ENCODE data around the gene TUBGCP5.
"Not testable (repeated sequence)": the region's sequence is repeated elsewhere in the genome, so short reads cannot be mapped to it uniquely, and the experiment has no call there.

TUBGCP5 gene

DNA sequence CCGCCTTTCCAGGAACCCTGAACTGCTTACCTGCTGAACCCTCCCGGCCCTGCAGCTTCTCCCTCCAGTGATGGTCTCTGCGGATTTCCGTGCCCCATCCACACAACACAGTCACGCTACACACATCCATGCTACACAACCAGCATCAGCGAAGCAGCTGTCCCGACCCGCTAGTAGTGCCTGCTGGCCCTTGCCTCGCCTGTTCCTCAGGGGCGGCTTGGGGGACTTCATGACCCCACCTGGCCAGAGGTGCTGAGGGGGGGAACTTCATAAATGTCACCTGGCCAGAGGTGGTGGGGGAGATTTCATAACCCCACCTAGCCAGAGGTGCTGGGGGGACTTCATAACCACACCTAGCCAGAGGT, 530 bp upstream of the TUBGCP5 start:
- DNase-seq: no peak

GRCh38 chr15:23038726-23039142, 635 bp downstream of the TUBGCP5 start:
- no peak for DNase-seq

GRCh38 chr15:23035964-23036566, 3.3 kb downstream of the TUBGCP5 start:
- peak; percentile 43 to 60 for DNase-seq

- no peak for DNase-seq
These were observed 5.4 kb downstream of the TUBGCP5 start for GRCh38 chr15:23033979-23034378.

- DNase-seq: no peak
These were observed 13.2 kb downstream of the TUBGCP5 start for GRCh38 chr15:23026218-23026617.

DNA sequence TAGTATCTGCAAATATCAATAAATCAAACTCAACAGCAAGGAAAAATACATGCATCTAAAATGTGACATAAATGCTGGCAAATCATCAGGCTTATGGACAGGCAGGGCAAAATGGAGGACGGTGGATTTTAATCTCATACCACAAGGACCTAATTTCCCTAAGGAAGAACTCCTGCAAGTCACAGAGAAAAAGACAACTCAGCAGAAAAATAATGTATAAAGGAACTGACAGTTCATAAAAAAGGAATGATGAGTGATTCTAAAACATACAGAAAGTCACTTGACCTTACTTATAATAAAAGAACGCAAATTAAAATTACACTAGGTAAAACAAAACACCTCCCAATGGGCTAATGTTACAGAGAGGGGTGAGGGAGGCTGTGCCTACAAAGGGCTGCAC, 17.2 kb downstream of the TUBGCP5 start:
- DNase-seq: no peak

DNA sequence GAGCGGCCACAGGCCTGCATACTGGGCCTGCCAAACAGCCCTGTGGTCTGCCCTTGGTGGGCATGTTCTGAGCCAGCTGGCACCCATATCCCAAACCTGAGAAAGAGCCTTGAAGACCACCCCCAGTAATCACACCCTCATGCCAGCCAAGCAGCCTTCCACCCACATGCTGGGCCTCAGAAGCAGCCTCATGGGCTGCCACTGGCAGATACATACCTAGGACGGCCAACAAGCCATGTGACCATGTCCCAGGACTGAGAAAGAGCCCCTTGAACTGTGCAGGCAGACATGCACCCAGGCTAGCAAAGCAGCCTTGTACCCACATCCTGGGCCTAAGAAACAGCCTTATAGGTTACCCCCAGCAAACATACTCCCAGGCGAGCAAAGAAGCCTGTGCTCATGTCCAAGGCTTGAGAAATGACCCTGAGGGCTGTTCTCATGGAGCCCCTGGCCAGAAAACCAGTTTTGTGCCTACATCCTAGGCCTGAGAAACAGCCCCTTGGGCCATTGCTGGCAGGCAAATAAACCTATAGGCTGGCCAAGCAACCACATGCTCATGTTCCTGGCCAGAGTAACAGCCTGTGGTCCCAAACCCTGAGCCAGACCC, 24.9 kb downstream of the TUBGCP5 start:
- no peak for DNase-seq

DNA sequence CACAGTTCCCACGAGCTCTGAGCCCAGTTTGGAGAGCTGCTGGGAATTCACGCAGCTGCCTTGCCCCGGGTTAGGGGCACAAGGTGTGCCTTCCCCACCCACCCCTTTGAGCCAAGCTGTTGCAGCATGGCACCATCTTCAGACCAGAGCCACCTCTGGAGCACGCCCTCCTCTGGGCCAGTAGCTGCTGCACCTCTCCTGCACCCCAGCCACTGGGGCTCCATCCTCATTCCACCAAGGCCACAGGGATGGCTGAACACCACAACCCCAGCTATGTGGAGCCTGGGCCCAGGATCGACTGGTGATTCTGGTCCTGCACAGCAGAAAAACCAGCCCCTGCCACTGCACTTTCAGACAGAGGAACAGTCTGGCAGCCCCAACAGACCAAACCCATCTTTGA, 25.7 kb downstream of the TUBGCP5 start:
- DNase-seq: no peak

DNA sequence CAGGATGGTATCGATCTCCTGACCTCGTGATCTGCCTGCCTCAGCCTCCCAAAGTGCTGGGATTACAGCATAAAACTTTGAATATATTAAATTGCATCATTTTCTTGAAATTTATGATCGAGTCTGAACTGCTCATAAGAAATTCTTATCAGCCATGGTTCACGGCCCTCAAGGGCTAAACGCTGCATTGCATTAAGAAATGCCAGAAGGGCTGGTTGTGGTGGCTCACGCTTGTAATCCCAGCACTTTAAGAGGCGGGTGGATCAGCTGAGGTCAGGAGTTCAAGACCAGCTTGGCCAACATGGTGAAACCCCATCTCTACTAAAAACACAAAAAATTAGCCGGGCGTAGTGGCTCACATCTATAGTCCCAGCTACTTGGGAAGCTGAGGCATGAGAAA, 26.8 kb downstream of the TUBGCP5 start:
- DNase-seq: not testable (repeated sequence)

DNA sequence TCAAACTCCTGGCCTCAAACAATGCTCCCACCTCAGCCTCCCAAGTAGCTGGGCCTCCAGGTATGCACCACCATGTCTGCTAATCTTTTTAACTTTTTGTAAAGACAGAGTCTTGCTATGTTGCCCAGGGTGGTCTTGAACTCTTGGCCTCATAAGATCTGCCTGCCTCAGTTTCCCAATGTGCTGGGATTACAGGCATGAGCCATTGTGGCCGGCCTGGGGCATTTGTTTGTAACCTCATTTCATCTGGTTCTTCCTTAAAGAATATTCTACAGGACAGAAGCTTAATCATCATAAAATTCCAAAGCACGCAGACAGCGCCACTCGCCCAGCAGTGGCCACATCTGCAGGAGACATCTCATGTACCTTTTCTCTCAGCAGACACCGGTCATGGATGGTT, 35.6 kb downstream of the TUBGCP5 start:
- no peak for DNase-seq

GRCh38 chr15:23002920-23003319, 36.4 kb downstream of the TUBGCP5 start:
- DNase-seq: no peak

- no peak for DNase-seq
These were observed 43.6 kb downstream of the TUBGCP5 start for GRCh38 chr15:22995795-22996194.

DNA sequence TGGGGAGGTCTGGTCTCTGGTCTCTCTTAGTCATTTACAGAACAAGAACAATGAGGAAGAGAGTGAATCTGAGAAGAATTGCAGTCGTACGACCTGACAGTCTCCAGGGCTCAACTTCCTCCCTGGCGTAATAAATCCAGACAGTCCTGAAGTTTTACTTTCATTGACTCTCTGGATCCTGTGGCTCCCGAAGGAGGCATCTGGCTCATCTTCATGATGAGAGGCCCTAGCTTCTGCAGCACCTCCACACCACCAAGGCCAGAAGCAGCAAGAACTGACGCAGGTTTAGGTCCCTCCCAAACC, 47.4 kb downstream of the TUBGCP5 start:
- DNase-seq: no peak

DNA sequence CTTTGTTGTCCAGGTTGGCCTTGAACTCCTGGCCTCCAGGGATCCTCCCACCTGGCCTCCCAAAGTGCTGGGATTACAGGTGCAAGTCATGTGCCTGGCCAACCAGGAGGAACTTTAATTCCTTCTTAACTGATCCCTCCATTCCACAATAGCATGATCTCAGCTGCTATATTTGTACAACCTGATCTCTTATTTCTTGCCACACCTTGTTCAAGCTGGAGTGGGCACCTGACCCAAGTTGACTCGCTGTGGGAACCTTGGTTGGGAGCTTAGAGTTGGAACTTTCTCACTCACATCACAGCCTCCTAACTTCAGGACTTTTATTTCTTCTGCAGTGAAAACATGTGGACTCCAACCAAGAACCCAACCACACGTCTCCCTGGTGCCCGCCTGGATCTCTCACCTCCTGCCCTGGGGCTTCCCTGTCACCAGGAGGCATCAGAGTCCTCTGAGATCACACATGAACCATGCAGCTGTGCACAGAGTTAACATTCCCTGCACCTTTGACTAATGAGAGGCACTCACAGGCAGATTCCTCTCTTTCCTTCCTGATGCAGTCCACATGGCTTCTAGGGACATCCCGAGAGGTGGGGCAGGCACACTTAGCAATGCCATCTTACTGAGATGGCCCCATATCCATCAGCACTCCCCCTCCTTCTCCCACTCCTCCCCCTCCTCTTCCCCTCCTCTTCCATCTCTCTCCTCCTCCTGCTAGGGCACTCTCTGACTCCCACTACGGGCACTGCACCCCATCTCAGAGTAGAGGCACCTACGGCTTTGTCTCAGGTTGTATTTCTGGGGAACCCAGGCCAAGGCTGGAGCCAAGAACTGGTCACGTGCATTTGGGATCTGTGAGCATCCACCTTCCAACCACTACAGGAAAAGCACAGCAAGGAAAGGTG, 49.5 kb downstream of the TUBGCP5 start:
- no peak for DNase-seq

GRCh38 chr15:22988811-22989210, 50.6 kb downstream of the TUBGCP5 start:
- no peak for DNase-seq

DNA sequence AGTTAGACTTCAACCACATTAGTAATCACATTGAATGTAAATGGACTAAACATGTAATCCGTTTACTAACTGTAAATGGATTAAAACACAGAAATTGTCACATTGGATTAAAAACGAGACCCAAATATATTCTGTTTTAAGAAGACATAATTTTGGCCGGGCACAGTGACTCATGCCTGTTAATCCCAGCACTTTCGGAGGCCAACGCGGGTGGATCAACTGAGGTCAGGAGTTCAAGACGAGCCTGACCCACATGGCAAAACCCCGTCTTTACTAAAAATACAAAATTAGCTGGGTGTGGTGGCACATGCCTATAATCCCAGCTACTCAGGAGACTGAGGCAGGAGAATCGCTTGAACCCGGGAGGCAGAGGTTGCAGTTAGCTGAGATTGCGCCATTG, 57.4 kb downstream of the TUBGCP5 start:
- DNase-seq: not testable (repeated sequence)

DNA sequence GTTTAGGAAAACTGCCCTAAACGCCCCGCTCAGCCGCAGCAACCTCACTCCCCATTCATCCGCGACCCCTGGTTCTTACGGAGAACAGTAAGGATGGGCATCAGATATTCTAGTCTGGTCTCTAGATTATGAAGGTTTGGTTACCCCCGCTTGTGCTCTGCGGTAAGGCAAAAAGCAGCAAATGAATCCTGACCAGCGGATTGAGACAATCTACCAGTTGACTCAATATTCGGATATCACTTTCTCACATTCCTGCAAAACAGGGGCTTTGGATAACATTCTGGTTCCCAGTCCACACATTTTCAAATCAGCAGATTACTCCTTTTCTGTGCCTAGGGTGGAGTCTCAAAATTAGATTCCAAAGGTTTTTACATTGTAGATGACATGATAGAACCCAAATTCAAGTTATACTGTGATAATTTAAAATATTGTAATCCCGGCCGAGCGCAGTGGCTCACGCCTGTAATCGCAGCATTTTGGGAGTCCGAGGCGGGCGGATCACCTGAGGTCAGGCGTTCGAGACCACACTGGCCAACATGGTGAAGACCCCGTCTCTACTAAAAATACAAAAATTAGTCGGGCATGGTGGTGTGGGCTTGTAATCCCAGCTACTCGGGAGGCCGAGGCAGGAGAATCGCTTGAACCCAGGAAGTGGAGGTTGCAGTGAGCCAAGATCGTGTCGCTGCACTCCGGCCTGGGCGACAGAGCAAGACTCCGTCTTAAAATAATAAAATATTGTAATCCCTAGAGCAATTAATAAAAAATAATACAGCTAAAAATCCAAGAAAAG, 58.1 kb downstream of the TUBGCP5 start:
- DNase-seq: no peak

- DNase-seq: peak in 1 of 2 donors; percentile 26
These were observed 58.9 kb downstream of the TUBGCP5 start, which contains the start of gene CYFIP1 for GRCh38 chr15:22980189-22981050. Gene CYFIP1 (minus strand): TSS chr15:22980368. CDS start chr15:22947285, 33,083 bp downstream.

DNA sequence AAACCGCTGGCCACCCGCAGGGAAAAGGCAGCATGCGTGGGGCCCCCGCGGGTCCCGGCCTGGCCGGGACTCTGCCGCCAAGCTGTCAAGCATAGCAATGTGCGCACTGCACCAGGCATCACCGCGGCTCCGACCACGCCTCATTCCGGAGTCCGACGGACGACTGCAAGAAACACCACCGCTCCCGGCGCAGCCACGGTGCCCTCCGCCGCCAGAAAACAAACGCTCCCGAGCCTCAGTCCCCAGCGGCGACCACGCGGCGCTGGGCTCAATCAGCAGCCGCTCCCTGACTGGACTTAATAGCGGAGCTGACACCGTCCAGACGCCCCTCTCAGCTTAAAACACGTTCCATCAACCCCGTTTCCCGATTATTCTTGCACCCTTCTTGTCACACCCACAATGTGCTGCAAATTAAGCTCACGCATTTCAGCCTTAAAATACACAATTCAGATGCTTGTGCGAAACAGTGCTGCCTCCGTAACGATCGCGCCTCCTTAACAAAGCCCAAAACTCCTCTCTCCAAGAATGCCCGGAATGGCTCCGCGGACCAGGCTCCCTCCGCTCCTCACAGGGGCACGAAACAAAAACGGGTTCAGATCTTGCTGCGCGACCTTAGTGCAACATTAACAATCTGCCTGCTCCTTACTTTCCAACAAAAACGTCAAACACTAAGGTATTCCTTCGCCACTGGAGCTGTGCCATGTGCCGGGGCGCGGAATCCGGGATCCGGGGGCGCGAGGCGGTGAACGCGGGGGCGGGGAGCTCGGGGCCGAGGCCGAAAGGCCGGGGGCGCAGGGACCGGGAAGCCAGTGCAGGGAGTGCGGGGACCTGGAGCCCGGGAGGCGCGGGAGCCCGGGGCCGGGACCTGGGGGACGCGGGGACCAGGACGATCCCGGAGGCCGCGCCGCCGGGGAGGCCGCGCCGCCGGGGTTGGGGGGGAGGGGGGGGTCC, 59.9 kb downstream of the TUBGCP5 start:
- no peak for DNase-seq

DNA sequence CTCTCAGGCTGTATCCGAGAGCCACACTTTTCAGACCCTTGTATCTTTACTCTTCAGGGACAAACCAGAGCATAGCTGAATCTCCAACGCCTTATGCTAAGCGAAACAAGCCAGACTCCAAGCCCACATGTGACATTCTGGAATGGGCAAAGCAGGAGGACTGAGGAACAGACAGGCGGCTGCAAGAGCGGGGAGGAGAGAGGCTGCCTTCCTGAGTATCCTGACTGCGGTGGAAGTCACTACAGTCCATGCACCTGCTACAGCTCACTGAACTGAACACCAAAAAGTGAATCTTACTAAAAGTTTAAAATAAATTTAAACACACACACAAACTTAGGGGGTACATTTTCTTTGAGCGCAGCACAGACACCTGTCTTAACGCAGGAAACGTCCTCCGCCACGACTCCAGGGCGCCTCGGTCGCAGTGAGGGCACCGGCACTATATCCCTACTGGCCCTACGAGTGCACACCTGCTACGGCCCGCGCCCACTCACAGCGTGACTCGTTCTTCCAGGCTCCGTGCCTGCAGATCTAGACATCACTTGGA, 60.6 kb downstream of the TUBGCP5 start:
- DNase-seq: no peak

DNA sequence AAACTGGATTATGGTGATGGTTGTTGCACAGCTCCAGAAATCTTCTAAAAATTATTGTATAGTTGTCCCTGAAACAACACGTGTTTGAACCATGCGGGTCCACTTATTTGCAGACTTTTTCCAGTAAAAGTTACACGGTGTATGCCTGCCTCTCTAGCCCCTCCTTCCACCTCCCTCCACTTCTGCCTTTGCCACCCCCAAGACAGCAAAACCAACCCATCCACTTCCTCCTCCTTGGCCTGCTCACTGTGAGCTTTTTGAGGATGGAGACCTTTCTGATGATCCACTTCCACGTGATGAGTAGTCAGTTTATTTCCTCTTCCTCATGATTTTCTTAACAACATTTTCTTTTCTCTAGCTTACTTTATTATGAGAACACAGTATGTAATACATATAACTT, 64.6 kb downstream of the TUBGCP5 start:
- DNase-seq: peak; percentile 5 to 43

Data from CD4-positive, alpha-beta T cell treated with Interleukin-4 for 1 hour (primary cell).